Measurements from ENCODE around the gene SPI1.

DNA sequence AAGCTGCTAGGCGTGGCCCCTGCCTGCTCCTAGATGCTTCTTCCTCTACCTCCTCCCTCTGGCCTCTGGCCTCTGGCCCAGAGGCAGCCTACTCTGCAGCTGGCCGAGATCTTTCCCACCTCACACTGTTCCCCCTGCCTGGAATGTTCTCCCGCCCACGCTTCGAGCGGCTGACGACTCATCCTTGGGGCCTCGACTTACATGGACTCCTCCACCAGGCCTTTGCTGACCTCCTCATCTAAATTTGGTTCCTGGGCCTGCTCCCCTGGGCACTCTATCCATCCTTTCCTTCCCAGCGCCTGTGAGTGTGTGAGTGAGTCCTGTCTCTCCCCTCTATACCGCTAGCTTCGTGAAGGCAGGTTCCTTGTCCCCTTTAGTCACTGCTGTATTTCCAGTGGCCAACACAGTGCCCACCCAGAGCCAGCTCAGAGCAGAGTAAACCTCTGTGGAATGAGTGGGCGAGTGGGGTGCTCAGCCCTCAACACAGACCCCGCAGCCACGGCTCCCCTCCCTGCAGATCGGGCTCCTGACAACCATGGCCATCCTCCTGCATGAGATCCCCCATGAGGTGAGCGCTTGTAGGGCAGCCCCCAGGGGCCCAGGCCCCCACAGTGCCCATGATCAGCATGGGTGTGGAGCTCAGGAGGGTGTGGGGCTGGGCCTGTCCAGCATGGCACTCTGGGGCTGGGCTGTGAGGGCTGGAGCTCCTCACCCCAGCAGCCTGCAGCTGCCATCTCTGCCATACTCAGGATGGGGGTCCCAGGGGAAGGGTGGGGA, 35.7 kb upstream of the SPI1 start:
- TF ChIP-seq EZH2 (IDR thresholded peaks at IDR 0.05; ENCODE audit: low read length): no peak
- TF ChIP-seq, protein P1, sequence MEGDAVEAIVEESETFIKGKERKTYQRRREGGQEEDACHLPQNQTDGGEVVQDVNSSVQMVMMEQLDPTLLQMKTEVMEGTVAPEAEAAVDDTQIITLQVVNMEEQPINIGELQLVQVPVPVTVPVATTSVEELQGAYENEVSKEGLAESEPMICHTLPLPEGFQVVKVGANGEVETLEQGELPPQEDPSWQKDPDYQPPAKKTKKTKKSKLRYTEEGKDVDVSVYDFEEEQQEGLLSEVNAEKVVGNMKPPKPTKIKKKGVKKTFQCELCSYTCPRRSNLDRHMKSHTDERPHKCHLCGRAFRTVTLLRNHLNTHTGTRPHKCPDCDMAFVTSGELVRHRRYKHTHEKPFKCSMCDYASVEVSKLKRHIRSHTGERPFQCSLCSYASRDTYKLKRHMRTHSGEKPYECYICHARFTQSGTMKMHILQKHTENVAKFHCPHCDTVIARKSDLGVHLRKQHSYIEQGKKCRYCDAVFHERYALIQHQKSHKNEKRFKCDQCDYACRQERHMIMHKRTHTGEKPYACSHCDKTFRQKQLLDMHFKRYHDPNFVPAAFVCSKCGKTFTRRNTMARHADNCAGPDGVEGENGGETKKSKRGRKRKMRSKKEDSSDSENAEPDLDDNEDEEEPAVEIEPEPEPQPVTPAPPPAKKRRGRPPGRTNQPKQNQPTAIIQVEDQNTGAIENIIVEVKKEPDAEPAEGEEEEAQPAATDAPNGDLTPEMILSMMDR (optimal IDR thresholded peaks at IDR 0.05 in 1 of 3, IDR thresholded peaks at IDR 0.05 in 1 of 3, conservative IDR thresholded peaks at IDR 0.05 in 1 of 3; ENCODE audit: extremely low read depth in 1 of 3, insufficient read depth in 2 of 3, low read length in 3 of 3): no peak

Measured in keratinocyte (primary cell).